Activated CD8-positive, alpha-beta memory T cell treated with anti-CD3 and anti-CD28 coated beads, Interleukin-2, amount 50 U/mL, for 24 hours (primary cell): ENCODE data around the gene RHOT1.

ENCODE experiments used
- DNase-seq: peaks from one replicate; pipeline ENCODE4 v3.0.0-alpha.2; 2020; ENCODE audit errors: extremely low read depth

RHOT1 gene

GRCh38 chr17:32268734-32269288, 126.5 kb downstream of the RHOT1 start:
- DNase-seq: no peak

- no peak for DNase-seq
Measured at GRCh38 chr17:32269377-32269776, 127.1 kb downstream of the RHOT1 start.

- DNase-seq: no peak
Measured at GRCh38 chr17:32271844-32272243, 129.5 kb downstream of the RHOT1 start.

- no peak for DNase-seq
Measured at GRCh38 chr17:32274101-32274500, 131.8 kb downstream of the RHOT1 start.

- DNase-seq: no peak
Measured at GRCh38 chr17:32274643-32275042, 132.3 kb downstream of the RHOT1 start.
